Measurements from ENCODE around the gene VPS37C. TPM values are rescaled to one million over a fixed set of nuclear protein-coding genes. Genes with fewer than 3 reads are reported as not detected.

The VPS37C gene
- total RNA-seq, 1 donor = 13.5 TPM

DNA sequence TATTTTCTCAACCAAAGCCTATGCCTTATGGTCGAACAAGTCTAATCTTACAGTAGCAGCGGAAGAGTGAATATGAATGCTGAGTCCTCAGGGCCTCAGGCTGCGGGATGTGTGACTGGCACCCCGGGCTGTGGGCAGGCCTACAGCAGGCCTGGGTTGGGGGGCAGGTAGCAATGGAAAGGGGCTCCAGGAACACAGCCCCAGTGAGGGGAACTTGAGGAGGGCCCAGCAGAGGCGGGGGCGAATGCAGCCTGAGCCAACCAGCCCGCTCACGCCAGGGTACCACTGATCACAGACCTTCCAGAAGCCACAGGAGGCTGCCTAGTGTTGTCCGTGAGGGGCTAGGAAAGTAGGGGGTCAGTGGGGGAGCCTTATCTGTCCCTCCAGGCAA, 70.2 kb downstream of the VPS37C start:
- DNase-seq (ENCODE audit: low read depth) = no peak
- TF ChIP-seq, protein P1, sequence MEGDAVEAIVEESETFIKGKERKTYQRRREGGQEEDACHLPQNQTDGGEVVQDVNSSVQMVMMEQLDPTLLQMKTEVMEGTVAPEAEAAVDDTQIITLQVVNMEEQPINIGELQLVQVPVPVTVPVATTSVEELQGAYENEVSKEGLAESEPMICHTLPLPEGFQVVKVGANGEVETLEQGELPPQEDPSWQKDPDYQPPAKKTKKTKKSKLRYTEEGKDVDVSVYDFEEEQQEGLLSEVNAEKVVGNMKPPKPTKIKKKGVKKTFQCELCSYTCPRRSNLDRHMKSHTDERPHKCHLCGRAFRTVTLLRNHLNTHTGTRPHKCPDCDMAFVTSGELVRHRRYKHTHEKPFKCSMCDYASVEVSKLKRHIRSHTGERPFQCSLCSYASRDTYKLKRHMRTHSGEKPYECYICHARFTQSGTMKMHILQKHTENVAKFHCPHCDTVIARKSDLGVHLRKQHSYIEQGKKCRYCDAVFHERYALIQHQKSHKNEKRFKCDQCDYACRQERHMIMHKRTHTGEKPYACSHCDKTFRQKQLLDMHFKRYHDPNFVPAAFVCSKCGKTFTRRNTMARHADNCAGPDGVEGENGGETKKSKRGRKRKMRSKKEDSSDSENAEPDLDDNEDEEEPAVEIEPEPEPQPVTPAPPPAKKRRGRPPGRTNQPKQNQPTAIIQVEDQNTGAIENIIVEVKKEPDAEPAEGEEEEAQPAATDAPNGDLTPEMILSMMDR (IDR thresholded peaks at IDR 0.05; ENCODE audit: insufficient read depth, low read length) = no peak
- H3K4me3 ChIP-seq (ENCODE audit: low read depth, low read length) = no peak overlapping the region

DNA sequence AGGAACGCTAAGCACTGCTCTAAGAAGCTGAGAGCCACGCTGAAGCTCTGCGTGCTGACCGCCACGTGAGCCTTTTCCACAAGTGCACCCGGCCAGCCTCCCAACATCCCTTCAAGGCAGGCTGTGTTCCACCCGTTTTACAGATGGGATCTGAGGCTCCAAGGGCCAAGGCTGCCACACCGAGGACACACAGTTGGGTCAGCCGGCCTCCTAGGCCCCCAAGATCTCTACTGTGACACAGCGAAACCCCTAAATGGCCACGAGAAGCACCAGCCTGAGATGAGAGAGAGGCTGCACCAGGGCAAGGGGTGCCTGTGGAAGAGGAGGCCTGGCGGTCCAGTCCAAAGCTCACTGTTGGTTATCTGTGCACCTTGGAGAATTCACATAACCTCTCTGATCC, 70.7 kb downstream of the VPS37C start:
- no peak for DNase-seq (ENCODE audit: low read depth)
- TF ChIP-seq, protein P1 (IDR thresholded peaks at IDR 0.05; ENCODE audit: insufficient read depth, low read length) = no peak
- H3K4me3 ChIP-seq (ENCODE audit: low read depth, low read length) = no peak overlapping the region

- TF ChIP-seq, protein P1 (IDR thresholded peaks at IDR 0.05; ENCODE audit: insufficient read depth, low read length) = no peak
- no peak for DNase-seq (ENCODE audit: low read depth)
- H3K4me3 ChIP-seq (ENCODE audit: low read depth, low read length) = no peak overlapping the region
These were observed 71.3 kb downstream of the VPS37C start for GRCh38 chr11:61089806-61090491.

- TF ChIP-seq, protein P1 (IDR thresholded peaks at IDR 0.05; ENCODE audit: insufficient read depth, low read length) = no peak
- no peak for DNase-seq (ENCODE audit: low read depth)
- H3K4me3 ChIP-seq (ENCODE audit: low read depth, low read length) = no peak overlapping the region
These were observed 73.7 kb downstream of the VPS37C start for GRCh38 chr11:61087426-61088119.

GRCh38 chr11:61083601-61084147, 77.6 kb downstream of the VPS37C start:
- TF ChIP-seq, protein P1 (IDR thresholded peaks at IDR 0.05; ENCODE audit: insufficient read depth, low read length) = no peak
- no peak overlapping the region for H3K4me3 ChIP-seq (ENCODE audit: low read depth, low read length)
- DNase-seq (ENCODE audit: low read depth) = no peak

DNA sequence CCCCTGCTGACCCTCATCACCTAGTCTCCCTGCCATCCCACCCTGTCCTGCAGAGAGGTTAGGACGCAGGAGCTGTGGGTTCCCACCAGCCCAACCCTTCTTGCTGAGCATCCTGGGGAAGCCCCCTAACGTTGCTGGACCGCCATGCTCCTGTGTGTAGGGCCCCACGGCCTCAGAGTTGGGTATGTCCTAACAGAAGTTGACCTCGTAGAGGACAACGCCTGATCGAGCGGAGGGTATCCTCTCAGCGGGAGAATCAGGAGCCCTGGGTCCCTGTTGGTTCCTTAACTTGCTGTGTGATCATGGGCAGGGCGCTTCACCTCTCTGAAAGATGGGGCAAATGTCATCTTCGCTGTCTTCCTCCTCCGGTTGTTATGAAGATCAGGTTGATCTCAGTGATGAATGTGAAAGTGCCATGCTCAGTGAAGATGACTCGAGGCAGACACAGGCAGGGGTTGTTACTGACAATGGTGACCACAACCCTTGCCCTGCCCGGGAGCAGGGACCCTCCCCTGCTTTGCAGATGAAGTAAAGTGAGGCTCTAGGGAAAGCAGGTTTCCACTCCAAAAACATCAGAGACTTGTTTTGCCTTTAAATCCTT, 78.2 kb downstream of the VPS37C start:
- no peak for DNase-seq (ENCODE audit: low read depth)
- no peak overlapping the region for H3K4me3 ChIP-seq (ENCODE audit: low read depth, low read length)
- TF ChIP-seq, protein P1 (IDR thresholded peaks at IDR 0.05; ENCODE audit: insufficient read depth, low read length) = no peak

All from fibroblast of the aortic adventitia (primary cell).